Peyer's patch (tissue), 4 donors: ENCODE data around the gene PCBD2.

Experiments
- POLR2A ChIP-seq, 2 donors: fragments of 450-650 bp; IDR thresholded peaks; one replicate each; pipeline ENCODE4 v1.5.1; 2017; ENCODE audit warnings: antibody characterized with exemption in 2 of 2, mild to moderate bottlenecking in 2 of 2, moderate library complexity in 2 of 2
- TF ChIP-seq, protein P1 (sequence below), 6 experiments: fragments of 450-650 bp in 4 of 6; fragments of 200-600 bp in 2 of 6; sonication (generic) in 1 of 6; IDR thresholded peaks; one replicate each; pipeline ENCODE4 v1.5.1; 2017 to 2019; ENCODE audit warnings: antibody characterized with exemption in 6 of 6, mild to moderate bottlenecking in 3 of 6, moderate library complexity in 1 of 6

DNA sequence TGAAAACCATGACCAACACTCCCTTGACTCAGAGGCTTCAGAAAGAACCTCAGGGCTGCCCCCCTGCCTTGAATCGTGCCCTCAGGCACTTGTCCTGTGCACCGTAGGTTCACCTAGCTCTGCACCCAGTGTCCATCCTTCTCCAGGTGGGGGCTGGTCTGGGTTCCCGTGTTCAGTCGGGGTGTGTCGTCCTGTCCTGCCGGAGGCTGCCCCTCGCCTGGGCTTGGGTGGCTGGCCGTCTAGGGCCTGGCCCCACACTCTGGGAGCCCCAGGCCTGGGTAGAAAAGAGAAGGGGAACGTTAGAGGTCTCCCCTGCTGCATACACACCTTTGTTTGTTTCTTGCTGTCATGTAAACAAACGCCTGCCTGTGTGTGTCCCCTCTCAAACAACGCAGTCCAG, 92.1 kb downstream of the PCBD2 start:
- TF ChIP-seq, protein P1, sequence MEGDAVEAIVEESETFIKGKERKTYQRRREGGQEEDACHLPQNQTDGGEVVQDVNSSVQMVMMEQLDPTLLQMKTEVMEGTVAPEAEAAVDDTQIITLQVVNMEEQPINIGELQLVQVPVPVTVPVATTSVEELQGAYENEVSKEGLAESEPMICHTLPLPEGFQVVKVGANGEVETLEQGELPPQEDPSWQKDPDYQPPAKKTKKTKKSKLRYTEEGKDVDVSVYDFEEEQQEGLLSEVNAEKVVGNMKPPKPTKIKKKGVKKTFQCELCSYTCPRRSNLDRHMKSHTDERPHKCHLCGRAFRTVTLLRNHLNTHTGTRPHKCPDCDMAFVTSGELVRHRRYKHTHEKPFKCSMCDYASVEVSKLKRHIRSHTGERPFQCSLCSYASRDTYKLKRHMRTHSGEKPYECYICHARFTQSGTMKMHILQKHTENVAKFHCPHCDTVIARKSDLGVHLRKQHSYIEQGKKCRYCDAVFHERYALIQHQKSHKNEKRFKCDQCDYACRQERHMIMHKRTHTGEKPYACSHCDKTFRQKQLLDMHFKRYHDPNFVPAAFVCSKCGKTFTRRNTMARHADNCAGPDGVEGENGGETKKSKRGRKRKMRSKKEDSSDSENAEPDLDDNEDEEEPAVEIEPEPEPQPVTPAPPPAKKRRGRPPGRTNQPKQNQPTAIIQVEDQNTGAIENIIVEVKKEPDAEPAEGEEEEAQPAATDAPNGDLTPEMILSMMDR (IDR thresholded peaks at IDR 0.05) = no peak
- no peak for TF ChIP-seq POLR2A (IDR thresholded peaks at IDR 0.05)
